H1 (cell line): ENCODE results near the gene WHAMM. TPM values are rescaled to one million over a fixed set of nuclear protein-coding genes. Genes with fewer than 3 reads are reported as not detected.

ENCODE experiments used
- GTF2F1 ChIP-seq: IDR thresholded peaks from 2 replicates; pipeline ENCODE4 v1.6.1; 2012; ENCODE audit warnings: low read depth, low read length, improper control_type of control experiment, borderline replicate concordance
- MAX ChIP-seq: IDR thresholded peaks from 2 replicates; pipeline ENCODE4 v1.6.1; 2012; ENCODE audit warnings: inconsistent platforms
- RBBP5 ChIP-seq: IDR thresholded peaks from 2 replicates; pipeline ENCODE4 v1.7.1; 2012; ENCODE audit warnings: low read depth, mild to moderate bottlenecking, inconsistent platforms, low read length, moderate library complexity, borderline replicate concordance
- ZNF274 ChIP-seq: IDR thresholded peaks from 2 replicates; pipeline ENCODE4 v1.7.0; 2012; ENCODE audit warnings: low read length, borderline replicate concordance; ENCODE audit errors: extremely low read depth
- polyA plus RNA-seq, 7 experiments: library from polyadenylated mRNA; depleted of rRNA in 3 of 7; stranded (reverse) in 5 of 7; unstranded in 2 of 7; fragments of >200 nt in 5 of 7; fragments of 200-250 nt in 2 of 7; gene quantifications; 1 replicate in 5 of 7; 2 replicates in 1 of 7; 4 replicates in 1 of 7; pipeline versions ENCODE4 v1.2.1 to v1.2.3, GENCODE V29; 2011 to 2013; ENCODE audit warnings: missing spikeins in 2 of 7, mixed read lengths in 2 of 7
- total RNA-seq: library from RNA; stranded (reverse); fragmentation: NEBNext Ultra II Directional; extraction: Animal tissue kit (Norgen Biotek cat#: 25700); gene quantifications from 2 replicates; pipeline ENCODE4 v1.2.1, GENCODE V29; 2021

Gene WHAMM
- total and polyA plus RNA-seq, 2 of the 8 experiments (the other 6 are each of a cell fraction or from before 2014, with no cell fraction given): 1.1 to 3.3 TPM

DNA sequence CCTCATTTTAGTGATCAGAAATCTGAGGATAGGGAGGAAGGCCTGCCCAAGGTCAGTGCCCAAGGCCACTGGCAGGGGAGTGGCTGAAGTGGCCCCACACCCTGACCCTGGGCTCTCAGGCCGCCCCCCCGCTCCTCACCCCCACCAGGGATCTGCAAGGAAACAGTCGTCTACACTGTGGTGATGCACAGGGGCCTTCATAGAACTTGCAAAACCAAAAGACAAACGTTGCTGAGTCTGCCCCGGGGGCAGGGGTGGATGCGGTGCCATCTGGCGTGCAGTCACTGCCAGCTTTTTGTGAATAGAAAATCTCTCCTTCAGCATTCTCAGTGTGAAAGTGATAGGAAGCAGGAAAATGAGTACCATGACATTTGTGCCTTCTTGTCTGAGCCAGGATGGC lies 41.3 kb downstream of the WHAMM start (continued):
- TF ChIP-seq MAX: no peak
- TF ChIP-seq ZNF274: no peak
- no peak for TF ChIP-seq GTF2F1
- TF ChIP-seq RBBP5: no peak
